HG03103 (cell line): ENCODE measurements around the gene CLDN8.
A peak's percentile ranks its signal among the peaks of the same experiment; 100 is the strongest.

ENCODE experiments used
- ATAC-seq: cut with Tn5 transposase; IDR thresholded peaks from one replicate; pipeline ENCODE4 v1.9.1; 2021; ENCODE audit warnings: low read depth; ENCODE audit not compliant: unreplicated experiment

Gene CLDN8

GRCh38 chr21:30207252-30207579, 8.7 kb downstream of the CLDN8 start:
- no peak for ATAC-seq

GRCh38 chr21:30206551-30207251, 9.2 kb downstream of the CLDN8 start:
- no peak for ATAC-seq

- ATAC-seq = no peak
Measured at GRCh38 chr21:30200000-30200399, 15.9 kb downstream of the CLDN8 start.

- ATAC-seq = peak; percentile 78
Measured at GRCh38 chr21:30194701-30195299, 21.1 kb downstream of the CLDN8 start.

GRCh38 chr21:30193201-30193600, 22.7 kb downstream of the CLDN8 start:
- no peak for ATAC-seq

- no peak for ATAC-seq
Measured at GRCh38 chr21:30190554-30190953, 25.3 kb downstream of the CLDN8 start.

- ATAC-seq = no peak
Measured at GRCh38 chr21:30189773-30190172, 26.1 kb downstream of the CLDN8 start.

- no peak for ATAC-seq
Measured at GRCh38 chr21:30186242-30186641, 29.7 kb downstream of the CLDN8 start.

GRCh38 chr21:30168086-30168485, 47.8 kb downstream of the CLDN8 start:
- ATAC-seq = no peak

- ATAC-seq = no peak
Measured at GRCh38 chr21:30166705-30167104, 49.2 kb downstream of the CLDN8 start, which contains the start of gene CLDN17. CLDN17 (minus strand) TSS chr21:30166805; CDS start chr21:30166617, 188 bp downstream.

- ATAC-seq = no peak
Measured at GRCh38 chr21:30166171-30166570, 49.7 kb downstream of the CLDN8 start.

GRCh38 chr21:30164796-30165195, 51.1 kb downstream of the CLDN8 start:
- ATAC-seq = no peak
